GM19467 (cell line): ENCODE measurements around the gene DPPA2.

Experiments
- ATAC-seq: cut with Tn5 transposase; IDR thresholded peaks from one replicate; pipeline ENCODE4 v1.9.1; 2021; ENCODE audit warnings: mild to moderate bottlenecking, moderate library complexity; ENCODE audit not compliant: unreplicated experiment

Gene DPPA2

DNA sequence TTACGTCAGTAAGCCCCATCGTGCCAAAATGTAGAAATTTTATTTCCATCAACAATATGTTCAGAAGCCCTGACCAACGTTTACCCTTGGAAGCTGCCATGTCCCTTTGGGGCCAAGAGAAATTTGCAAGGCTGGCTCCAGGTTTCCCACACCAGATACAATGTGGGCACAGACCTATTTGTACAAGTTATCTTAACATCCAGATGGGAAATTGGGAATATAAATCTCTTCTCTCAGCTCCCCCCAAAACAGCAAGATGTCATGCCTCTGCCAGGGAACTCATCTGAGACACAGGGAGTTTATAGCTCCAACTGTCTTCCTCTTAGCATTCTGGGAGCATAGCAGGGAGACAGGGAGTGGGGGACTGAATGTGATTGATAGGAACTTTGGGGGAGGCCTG is 9.3 kb upstream of the DPPA2 start:
- ATAC-seq = no peak

GRCh38 chr3:109325109-109325508 is 8.8 kb upstream of the DPPA2 start:
- ATAC-seq = no peak

DNA sequence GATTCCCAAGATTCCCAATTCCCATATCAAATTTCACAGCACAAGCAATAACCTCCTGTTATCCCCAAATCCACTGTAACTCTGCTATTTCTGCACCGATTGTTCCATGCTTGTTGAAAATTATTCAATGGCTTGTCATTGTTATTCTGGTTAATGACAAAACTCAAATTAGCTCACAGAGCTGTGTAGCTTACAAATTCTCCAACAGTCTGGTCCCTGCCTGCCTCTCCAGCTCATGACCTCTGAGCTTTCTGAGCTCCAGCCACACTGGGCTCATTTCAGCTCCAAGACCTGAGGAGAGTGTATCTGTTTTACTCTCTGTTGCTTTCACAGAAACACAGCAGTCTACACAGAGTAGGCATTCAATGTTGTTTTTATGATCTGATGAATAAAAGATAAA is 3.3 kb downstream of the DPPA2 start:
- ATAC-seq = no peak

- no peak for ATAC-seq
These were observed 18.8 kb downstream of the DPPA2 start for GRCh38 chr3:109297496-109297895.

GRCh38 chr3:109284071-109284470 is 32.2 kb downstream of the DPPA2 start:
- no peak for ATAC-seq

- ATAC-seq = no peak
These were observed 37.8 kb downstream of the DPPA2 start for GRCh38 chr3:109278546-109278945.

DNA sequence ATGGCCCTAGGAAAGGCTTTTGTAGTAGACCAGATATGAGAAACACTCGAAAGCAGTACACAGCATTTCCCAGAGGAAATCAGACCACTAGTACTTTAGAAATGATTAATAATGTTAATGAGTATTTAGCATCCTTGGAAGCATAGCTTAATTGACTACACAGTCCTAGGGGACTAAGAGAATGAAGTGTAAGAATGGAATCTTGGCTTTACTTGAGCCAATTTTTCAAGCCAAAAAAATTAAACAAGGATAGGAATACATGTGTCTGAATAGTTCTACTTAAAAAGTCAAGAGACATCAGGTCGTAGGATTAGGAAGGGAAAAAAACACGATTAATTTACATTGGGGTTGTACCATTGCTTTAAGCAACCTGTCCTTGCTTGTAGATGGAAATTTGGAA is 38.2 kb downstream of the DPPA2 start:
- ATAC-seq = no peak

- no peak for ATAC-seq
These were observed 40.5 kb downstream of the DPPA2 start for GRCh38 chr3:109275702-109276293.

DNA sequence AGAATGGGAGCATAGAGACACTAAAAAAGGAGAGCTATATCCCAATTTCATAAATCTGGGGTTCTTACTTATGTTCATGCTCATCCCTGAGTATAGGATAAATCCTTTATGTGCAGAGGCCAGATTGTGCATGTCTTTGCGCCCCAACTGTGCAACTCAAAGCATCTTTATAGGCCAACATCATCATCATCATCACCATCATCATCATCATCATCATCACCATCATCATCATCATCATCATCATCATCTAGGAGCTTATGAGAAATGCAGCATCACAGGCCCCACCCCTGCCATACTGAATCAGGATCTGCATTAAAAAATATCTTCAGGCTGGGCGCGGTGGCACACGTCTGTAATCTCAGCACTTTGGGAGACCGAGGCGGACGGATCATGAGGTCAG is 45.5 kb downstream of the DPPA2 start:
- no peak for ATAC-seq

- ATAC-seq = no peak
These were observed 46.6 kb downstream of the DPPA2 start for GRCh38 chr3:109269577-109270275.

DNA sequence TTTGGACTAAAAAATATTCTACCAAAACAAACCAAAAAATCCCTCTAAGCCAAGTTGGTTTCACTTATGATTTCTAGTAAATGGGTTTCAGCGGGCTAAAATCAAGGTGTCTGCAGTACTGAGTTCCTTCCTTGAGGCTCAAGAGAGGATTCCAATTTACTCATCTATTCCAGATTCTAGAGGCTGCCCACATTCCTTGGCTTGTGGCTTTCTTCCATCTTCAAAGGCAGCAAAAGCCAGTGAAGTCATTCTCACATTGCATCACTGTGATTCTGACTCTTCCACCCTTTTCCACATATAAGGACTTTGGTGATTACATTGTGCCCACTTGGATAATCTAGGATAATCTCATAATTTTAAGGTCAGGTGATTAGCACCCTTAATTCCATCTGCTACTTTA is 48.1 kb downstream of the DPPA2 start:
- no peak for ATAC-seq

GRCh38 chr3:109265295-109265694 is 51.0 kb downstream of the DPPA2 start:
- ATAC-seq = no peak

GRCh38 chr3:109257269-109257668 is 59.0 kb downstream of the DPPA2 start:
- no peak for ATAC-seq

GRCh38 chr3:109254770-109255169 is 61.5 kb downstream of the DPPA2 start:
- ATAC-seq = no peak

DNA sequence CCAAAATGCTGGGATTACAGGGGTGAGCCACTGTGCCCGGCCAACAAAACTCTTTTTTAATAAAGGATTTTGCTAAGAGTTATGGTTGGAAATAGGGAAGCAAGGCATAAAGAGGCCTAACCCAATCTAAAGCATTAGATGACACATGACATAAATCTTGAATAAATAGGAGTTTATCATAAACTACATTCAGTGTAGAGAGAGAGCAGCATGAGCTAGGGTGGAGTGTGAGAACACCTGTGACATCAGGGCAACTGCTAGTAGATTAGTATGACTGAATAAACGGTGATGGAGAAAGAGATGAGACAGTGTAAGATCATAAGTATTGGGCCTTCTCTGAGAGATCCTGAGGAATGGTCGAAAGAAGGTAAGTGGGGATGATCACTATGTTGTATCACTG is 63.7 kb downstream of the DPPA2 start:
- no peak for ATAC-seq
